CD4-positive, alpha-beta T cell treated with Interleukin-6 at 100 ng/mL for 8 hours (primary cell): ENCODE data around the gene BCAS1.
"Not testable (repeated sequence)": the region's sequence is repeated elsewhere in the genome, so short reads cannot be mapped to it uniquely, and the experiment has no call there.

Source experiments
- DNase-seq: peaks from one replicate; pipeline ENCODE4 v3.0.0-alpha.2; 2020; ENCODE audit warnings: mixed read lengths, low spot score

BCAS1 gene

DNA sequence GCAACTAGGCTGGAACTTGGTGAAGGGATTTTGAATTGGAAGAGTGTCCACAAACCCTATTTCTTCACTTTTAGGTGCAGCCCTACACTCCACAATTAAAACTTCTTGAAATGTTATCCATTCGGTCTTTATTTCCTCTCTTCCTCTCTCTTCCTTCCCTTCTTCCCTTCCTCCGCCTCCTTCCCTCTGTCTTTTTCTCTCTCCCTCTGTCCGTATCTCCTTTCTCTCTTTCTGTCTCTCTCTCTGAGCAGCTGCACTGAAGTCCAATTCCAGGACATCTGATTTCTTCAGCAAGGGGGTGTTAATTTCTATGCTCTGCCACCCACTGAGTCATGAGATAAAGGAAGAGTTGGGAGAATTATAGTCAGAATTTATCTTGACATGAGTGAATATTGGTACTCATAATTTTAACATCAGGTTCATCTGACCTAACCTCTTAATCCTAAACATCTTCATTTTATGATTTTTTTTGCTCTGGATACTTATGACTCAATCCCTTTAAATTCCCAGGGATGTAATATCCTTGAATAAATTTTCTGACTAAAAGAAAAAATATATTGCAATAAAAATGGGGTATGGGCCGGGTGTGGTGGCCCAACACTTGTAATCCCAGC, 84.2 kb downstream of the BCAS1 start:
- DNase-seq = no peak

DNA sequence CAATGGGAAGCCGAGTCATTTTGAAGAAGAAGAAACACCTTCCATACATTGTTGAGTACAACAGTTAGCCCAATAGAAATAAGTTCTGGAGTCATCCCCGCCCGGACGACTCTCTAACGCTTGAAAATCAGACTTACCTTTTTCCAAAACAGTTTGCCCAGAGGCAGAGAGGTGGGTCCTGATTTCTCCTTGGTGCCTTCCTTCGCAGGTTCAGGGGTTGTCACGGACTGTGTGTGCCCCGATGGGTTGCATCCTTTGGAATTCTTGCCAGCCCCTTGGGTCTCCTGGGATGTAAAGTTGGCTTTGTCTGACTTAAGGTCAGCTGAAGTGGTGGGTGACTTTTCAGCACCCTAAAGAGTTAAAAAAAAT, 85.3 kb downstream of the BCAS1 start:
- no peak for DNase-seq

DNA sequence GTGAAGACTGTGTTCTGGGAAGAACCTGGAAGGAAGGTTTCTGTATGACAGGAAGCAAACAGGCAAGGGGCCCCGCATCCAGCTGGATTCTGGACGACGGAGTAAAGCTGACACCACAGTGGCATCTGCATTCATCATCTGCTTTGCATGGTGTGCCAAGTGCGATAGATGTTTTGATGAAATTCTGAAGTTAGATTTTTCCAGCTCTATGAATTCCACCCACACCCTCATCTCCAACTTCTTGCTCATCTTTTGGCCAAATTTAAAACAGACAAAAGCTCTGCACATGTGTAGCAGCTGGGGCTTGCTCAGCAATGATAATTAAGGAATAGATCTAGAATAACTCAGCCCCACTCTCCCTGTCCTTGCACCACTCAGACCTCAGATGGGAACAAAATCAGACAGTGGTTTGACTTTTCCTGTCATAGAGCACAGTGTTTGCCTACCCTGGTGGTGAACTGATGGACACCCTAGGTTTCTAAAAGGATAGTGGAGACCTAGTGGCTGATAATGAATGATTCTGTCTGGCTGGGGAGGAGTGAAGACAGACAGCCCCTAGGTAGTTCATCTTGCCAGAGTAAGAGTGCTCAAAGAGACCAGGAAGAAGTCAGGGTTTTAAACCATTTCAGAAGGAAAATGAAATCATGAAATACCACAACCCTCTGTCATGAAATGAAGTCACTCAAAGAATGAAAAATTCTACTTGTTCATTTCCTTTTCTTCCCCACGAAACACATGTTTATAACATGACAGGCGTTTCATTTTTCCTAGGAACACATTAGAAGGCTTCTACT, 85.8 kb downstream of the BCAS1 start:
- no peak for DNase-seq

DNA sequence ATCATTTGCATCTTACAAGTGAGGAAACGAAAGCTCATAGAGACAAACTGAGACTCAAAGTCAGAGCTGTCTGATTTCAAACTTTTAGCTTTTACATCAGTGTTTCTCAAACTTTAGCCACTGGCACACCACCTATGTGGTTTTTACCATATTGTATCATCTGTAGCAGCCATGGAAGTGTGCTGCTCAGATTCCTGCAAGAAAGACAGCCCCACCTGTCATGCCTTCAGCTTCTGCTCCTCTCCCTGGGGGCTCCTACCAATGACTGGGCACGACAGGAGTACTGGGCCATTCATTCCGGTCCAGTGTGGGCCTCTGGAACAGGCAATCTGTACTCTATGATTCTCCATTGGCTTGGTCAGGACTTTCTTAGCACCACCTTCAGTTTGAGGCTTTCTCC, 87.0 kb downstream of the BCAS1 start:
- no peak for DNase-seq

DNA sequence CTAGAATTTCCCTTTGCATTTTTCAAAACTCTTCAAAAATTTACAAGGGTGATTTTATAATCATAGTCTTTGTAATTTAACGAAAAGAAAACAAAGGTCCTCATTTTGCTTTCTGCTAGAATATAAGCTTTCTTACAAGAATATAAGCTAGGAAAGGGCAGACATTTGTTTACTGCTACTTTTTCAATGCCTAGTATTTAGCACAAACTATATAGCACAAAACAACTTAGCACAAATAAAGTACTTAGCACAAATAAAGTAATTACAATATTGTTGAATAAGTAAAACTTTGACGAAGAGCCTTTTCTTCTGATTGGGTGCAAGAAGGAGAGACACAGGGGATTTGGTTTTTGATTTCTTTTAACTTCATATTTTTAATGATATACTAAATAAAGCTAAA, 87.8 kb downstream of the BCAS1 start:
- no peak for DNase-seq

DNA sequence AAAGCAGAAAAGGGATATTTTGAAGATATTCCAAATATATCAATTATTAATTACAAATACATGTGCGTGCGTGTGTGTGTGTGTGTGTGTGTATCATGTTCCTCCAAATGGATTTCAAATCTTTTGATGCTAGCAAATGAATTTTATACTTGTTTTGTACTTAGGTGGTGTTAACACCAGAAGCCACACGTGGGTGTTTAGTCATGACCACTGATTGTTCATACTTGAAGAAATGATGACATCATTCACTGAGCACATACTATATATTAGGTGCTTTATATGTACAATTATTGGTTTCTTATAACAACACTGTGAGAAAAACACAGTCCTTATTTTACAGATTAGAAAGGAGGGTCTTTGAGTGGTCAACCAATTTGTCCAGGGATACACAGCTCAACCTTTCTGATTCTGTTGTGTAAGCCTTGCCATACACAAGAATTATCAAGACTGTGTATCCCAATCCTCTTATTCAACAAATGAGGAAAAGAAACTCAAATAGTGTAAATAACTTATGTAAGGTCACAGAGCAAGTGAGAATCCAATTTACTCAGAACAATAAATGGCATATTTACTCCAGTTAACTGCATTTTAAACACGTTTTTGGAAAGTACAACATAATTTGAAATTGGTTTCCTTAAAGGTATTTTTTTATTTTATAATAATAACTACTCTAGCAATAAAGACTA, 88.5 kb downstream of the BCAS1 start:
- no peak for DNase-seq

DNA sequence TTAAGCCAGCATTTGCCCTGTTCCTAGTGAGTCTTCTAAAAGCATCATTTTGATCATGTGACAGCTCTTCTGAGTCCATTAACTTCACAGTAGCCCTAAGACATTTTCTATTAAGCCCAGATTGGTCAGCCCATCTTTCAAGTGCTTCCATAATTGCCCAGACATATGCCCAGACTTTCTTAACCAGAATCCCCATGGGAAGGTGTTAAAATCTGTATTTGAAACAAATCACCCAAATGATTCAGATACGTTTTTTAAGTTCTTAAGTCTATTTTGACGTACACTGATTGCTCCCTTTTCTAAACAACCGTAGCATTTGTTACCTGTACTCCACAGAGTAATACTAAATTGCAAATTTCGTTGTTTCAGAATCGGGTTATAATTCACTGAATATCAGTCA, 89.3 kb downstream of the BCAS1 start:
- no peak for DNase-seq

DNA sequence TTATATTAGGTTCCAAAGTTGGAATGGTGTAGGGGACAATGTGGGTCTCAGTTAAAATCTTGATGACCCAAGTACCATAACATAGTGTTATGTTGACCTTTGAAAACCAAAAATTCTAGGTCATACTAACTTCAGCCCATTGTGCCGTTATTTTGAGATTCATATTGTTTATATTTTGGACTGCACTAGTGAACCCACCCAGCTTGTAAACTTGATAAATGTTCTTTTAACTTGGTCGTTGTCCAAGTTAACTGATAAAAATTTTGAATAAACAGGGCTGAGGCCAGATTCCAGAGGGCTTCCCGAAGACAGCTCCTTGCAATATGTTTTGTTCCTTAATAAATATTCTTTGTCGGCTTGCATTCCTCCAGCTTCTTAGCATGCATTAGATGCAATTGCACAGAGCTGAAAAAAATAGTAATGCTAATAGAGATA, 90.3 kb downstream of the BCAS1 start:
- no peak for DNase-seq

DNA sequence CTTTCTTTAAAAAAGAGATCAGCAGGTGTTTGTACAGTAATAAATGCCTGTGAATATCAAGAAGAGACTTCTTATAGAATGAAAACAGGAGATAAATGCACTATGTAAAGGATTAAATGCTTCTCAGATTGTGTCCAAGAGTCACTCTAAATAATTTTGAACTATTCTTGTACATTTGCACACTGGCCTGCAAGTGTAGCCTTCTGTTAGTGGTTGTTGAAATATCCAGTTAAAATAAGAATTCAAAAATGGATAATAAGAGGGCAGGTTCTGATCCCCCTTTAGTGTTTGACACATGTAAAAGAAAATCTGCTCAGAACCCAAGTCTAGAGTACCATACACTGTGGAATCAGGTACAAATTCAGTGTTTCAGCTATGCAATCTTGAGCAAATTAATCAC, 91.9 kb downstream of the BCAS1 start:
- DNase-seq = no peak

DNA sequence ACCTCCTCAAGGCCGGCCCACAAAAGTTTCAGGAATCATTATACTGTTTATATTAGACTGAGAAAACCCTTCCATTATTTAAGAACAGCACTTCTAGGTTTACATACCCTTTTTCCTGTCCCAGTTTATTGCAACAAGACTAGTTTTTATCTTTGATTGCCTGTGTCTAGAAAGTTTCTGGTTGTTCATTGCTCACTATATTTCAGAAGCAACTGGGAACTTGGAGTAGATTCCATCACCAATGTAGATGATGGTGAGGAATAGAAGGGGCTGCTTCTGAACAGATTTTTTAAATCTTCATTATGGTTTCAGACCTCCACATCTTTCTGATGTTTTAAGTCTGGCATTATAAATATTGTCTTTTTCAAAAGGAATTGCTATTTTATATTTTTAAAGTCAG, 93.0 kb downstream of the BCAS1 start:
- no peak for DNase-seq

DNA sequence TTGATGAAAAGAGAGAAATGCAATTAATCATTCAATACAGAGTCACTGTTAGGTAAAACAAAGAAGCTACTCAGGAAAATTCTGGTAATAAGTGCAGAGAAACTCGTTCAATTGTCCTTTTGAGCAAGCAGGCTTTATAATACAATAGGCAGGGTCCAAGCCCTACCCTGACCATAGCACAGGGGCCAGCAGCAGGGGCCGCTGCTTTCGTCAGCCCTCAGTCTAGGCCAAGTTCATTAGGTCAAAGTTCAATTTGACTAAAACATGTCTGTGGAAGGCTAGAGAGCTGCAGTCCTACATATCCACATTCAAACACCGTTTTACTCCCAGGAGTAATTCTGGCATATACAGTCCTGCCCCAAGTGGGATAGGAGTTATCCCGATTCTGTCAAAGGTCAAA, 94.6 kb downstream of the BCAS1 start:
- no peak for DNase-seq

DNA sequence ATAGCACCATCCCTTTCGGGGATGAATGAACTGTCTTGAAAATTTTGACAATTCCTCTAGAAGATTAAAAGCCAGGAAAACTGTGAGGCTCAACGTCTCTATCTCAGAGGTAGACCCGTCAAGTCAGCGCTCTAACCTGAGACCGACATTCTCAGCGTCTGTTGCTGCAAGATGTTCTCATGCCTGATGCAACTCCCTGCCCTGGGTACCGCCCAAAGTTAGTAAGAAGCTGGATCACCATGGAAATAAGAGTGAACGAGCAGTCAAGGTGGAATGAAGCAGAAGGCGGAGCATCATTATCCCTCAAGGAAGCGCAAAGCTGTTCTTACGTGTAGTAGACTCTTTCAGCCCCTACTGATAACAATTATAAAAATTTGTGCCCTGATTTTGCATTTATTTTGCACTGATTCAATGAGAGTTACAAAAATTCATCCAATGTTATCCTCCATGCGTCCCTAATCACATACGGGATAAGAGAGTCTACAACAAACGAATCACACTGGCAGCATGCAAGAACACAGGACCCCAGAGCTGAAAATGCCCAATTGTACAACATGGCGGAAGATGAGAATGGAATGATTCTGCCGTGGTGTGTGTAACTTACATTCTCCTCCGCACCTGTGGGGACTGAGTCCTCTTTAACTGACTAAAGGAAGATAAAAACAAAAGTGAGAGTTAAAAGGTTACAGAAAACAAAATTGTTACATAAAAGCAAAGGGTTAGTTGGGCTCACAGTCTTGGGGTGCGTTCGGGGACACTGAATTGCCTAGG, 95.4 kb downstream of the BCAS1 start:
- DNase-seq = no peak

DNA sequence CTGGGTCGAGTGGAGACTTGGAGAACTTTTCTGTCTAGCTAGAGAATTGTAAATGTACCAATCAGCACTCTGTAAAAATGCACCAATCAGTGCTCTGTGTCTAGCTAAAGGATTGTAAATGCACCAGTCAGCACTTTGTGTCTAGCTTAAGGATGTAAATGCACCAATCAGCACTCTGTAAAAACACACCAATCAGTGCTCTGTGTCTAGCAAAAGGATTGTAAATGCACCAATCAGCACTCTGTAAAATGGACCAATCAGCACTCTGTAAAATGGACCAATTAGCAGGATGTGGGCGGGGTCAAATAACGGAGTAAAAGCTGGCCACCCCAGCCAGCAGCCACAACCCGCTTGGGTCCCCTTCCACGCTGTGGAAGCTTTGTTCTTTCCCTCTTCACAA, 96.5 kb downstream of the BCAS1 start:
- DNase-seq = not testable (repeated sequence)

DNA sequence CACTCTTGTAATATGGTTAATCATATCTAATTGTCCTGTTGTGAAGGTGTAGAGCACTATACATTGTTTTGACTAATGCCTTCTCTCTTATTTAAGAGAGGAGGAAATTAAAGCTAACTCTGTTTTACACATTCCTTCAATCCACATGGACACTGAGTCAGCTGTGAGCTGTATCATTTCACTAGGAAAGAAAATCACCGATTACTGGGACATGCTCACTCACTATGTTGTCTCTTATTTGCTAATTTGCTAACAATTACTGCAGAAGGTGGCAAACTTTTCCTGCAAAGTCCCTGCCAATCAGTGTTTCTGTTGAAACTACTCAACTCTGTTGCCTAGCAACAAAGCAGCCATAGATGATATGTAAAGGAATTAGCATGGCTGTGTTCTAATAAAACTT, 98.2 kb downstream of the BCAS1 start:
- DNase-seq = no peak

DNA sequence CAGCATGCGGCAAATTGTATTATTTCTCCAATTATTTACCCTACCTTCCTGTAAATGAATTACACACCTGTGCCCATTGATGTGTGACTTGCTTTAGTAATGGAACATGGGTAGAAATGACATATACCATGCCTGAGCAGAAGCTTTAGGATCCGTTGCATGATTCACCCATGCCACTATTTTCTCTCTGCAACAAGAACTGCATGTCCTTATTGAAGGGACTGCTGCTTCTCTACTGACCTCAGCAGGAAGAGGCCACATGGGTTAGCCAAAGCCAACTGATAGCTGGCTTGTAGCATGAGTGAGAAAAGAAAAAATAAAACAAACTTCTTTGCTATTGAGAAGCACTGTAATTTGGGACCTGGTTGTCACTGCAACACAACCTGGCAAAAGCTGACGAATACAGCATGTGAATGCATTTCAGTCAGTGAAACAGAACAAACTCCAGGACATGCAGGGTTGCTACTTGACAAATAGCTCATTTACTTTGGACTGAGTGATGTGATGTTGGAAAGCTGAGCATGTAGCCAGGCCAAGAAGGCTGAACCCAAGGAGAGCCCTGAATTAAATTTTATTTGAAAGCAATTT, 99.2 kb downstream of the BCAS1 start:
- no peak for DNase-seq

DNA sequence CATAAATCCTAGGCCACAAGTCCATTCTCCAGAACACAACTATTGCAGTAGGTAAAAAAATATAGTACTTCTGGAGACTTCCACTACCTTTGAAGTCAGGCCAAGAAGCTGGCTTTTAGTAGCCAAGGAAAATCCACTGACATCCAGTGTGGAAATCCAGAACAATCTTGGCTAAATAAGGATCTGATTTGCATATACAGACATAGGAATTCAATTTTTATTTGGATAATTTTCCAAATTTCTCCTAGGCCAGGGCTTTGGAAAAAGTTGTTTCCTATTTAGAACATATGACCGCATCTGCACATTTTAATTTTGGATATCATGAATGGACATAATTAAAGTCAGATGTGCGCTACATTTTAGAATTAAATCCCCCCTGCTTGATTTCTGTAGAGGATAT, 100.2 kb downstream of the BCAS1 start:
- no peak for DNase-seq

DNA sequence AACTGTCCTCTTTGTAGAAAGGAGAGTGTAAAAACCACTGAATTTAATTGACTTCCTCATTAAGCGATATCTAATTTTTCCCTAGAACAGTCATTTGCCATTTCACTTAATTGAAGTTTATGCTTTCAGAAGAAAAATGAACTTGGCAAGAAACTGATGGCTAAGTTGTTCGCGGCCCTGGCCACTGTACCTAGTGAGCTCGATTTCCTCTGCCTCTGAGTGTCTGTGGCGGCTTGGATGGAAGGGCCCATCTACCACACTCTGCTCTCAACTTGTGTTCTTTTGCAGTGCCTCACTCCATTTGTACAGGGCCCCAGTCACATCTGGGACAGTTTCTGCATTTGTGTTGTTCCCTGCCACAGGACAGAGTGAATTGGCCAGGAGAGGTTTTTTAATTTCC, 102.9 kb downstream of the BCAS1 start:
- DNase-seq = no peak

DNA sequence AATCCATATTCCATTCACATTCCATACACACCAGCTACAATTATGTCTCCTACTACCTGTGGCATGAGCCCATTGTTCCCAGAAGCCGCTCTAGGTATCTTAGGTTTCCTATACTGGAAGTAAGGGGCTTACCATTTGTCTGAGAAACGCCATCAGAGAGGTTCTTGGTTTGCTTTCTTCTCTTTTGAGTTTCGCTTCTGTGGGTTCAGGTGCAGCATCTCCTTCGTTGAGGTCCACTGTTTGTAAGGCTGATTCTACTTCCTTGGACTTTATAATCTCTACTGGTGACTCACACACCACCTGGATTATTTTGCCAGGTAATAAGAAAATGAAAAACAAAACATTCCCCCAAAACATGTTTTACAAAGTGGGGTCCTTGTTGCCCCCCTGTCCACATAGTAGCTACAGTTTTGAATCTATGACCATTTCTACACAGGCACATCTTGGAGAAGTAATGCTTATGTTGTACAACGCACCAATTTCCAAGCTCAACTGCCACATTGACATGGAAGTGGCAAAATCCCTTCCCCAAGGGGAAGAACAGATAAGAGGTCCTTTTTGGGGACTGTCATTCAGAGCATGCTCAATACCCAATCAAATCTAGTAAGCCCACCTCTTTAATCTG, 103.5 kb downstream of the BCAS1 start:
- DNase-seq = no peak

DNA sequence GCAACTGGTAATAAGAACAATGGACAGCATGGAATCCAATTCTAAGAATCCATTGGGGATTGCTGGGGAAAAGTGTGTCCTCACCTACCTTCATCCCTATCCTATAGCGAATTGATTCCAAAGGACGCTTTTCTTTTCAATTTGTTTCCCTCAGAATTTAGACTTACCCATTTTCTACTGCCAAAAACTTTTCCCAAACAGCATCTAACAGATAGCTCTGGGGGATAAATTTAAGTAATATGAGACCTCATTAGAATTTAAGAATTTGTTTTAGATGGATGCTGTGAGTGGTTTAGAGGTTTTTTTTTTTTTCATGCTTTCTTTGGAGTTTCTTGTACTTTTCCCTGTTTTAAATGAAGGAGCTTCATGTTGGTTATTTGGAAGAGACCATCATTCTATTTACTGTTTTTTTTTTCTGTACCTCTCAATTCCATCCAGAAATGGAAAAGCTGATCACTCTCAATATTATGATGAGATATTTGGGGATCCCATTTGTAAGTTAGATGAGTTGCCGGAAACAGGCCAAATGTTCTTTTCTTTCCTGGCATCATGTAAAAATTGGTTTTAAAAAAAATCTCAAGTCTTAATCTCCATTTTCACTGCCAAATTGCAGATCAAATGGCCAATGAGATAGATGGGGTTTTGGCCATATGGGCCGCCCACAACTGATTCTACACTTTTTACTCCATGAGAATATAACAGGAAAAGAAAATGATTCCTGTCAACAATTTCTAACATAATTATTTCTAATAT, 105.7 kb downstream of the BCAS1 start:
- no peak for DNase-seq

DNA sequence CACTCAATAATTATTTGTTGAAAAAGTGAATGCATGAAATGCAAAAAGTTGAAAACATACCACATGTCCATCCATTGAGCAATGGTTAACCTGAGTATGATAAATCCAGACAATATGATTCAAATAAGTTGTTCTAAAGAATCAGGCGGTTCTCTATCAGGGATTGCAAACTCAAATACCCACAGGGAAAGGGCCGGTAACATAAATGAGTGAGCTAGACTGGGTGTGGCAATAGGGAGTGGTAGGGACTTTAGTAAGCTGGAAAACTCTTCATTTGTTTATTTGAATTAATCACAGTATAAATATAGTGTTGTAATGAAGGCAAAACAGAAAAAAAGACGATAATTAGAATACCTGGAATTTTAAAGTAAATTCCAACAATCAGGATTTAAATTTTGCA, 106.3 kb downstream of the BCAS1 start:
- no peak for DNase-seq

DNA sequence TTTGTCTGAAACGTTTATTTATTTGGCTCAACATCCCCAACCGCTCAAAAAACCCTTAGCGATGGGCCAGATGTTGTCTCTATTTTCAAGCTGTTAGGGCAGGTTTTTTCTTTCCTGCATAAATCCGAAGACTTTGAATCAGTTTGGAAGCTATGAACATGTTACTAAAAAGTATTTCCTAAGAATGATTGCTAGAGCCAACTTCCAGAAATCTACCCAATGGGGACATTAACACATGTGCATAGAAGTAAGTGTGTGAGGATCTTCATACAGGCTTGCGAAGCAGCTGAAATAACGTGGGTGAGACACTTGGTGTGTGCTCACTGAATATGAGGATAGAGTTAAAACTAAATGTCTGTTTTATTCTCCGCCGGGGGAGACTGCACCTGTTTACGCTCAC, 106.8 kb downstream of the BCAS1 start:
- DNase-seq = no peak
